ENCODE data around the gene RAB40B. TPM values are rescaled to one million over a fixed set of nuclear protein-coding genes. Genes with fewer than 3 reads are reported as not detected.

Gene RAB40B
- total and polyA plus RNA-seq, 2 of the 13 experiments (the other 11 are each of a cell fraction or from before 2014, with no cell fraction given) = 6.2 to 6.5 TPM

DNA sequence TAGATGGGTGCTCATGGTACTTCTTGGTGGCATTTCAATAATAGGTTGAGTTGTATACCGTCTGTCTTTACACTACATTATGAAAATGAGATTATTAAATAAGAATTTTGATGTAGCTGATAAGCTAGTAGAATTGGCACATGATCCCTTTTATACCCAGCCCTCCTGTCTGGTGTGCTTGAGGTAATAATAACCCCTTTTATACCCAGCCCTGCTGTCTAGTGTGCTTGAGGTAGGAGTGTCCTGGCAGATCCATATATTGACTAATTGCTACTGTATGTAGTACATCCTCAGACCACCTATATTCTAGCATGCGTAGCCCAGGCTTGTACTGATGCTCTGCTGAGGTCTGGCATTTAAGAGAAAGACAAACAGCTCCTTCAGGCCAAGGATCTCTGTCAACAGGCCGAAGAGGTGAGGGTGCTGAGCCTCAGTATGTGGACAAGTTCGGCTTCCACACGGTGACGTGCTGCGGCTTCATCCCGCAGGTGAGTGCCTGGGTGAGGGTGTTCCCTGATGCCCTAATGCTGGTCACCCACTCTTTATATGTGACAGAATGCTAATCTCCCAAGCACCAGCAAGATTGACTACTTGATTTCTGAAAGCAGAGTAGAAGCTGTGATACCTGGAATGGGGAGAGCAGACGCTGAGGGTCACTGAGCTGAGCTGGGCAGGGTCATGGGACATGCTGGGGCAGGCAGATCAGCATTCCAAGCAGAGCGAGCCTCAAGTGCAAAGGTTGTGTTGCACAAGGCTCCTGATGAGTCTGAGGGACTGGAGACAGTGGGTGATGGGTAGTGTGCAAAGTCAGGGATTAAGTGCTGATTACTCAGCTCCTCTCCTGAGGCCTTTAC is 42.6 kb upstream of the RAB40B start (continued):
- TF ChIP-seq, protein P1, sequence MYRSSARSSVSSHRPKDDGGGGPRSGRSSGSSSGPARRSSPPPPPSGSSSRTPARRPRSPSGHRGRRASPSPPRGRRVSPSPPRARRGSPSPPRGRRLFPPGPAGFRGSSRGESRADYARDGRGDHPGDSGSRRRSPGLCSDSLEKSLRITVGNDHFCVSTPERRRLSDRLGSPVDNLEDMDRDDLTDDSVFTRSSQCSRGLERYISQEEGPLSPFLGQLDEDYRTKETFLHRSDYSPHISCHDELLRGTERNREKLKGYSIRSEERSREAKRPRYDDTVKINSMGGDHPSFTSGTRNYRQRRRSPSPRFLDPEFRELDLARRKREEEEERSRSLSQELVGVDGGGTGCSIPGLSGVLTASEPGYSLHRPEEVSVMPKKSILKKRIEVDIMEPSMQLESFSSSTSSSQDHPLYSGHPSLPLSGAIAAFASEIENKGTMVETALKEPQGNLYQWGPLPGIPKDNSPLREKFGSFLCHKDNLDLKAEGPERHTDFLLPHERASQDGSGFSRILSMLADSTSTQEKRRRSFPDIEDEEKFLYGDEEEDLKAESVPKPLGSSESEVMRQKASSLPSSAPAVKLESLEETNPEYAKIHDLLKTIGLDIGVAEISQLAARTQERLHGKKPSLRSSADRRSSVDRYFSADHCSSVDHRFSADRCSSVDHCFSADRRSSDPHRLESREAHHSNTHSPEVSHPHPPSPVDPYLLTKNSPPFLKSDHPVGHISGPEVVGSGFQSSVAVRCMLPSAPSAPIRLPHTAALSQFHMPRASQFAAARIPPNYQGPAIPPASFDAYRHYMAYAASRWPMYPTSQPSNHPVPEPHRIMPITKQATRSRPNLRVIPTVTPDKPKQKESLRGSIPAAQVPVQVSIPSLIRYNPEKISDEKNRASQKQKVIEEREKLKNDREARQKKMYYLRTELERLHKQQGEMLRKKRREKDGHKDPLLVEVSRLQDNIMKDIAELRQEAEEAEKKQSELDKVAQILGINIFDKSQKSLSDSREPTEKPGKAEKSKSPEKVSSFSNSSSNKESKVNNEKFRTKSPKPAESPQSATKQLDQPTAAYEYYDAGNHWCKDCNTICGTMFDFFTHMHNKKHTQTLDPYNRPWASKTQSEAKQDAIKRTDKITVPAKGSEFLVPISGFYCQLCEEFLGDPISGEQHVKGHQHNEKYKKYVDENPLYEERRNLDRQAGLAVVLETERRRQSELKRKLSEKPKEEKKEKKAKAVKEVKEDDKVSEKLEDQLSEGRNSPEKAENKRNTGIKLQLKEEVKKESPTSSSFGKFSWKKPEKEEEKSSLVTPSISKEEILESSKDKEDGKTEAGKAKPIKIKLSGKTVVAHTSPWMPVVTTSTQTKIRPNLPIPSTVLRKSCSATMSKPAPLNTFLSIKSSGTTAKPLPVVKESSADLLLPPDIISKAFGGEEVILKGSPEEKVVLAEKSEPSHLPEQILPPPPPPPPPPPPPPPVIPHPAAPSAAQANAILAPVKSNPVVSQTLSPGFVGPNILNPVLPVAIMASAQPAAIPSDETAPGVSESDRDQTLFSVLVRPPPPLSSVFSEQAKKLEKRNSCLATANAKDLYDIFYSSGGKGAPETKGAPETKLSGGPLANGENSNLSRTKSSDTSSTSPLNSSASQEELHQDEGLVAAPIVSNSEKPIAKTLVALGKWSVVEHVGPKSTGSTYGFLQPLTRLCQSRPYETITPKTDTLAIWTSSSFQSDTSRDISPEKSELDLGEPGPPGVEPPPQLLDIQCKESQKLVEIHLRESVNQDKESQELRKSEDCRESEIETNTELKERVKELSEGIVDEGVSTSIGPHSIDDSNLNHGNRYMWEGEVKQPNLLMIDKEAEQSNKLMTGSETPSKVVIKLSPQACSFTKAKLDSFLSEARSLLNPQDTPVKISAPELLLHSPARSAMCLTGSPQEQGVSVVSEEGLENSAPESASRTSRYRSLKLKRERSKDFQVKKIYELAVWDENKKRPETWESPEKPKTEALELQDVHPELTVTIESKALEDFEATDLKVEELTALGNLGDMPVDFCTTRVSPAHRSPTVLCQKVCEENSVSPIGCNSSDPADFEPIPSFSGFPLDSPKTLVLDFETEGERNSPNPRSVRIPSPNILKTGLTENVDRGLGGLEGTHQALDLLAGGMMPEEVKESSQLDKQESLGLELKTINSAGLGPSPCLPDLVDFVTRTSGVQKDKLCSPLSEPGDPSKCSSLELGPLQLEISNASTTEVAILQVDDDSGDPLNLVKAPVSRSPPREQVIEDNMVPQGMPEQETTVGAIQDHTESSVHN (CRISPR knock-in tag; IDR thresholded peaks at IDR 0.05) = no peak
- peak; percentile 95 for TF ChIP-seq AHR (CRISPR knock-in tag; IDR thresholded peaks at IDR 0.05)
- TF ChIP-seq MTA3 (CRISPR knock-in tag; IDR thresholded peaks at IDR 0.05) = no peak
- TF ChIP-seq GATAD1 (CRISPR knock-in tag; IDR thresholded peaks at IDR 0.05) = peak; percentile 78
- TF ChIP-seq FIP1L1 (IDR thresholded peaks at IDR 0.05; ENCODE audit: borderline replicate concordance, insufficient read depth, low read depth, low read length) = no peak
- TF ChIP-seq ZNF629 (CRISPR knock-in tag; conservative IDR thresholded peaks at IDR 0.05) = no peak; the same call in 1 of the 2 replicates
- TF ChIP-seq, protein P2, sequence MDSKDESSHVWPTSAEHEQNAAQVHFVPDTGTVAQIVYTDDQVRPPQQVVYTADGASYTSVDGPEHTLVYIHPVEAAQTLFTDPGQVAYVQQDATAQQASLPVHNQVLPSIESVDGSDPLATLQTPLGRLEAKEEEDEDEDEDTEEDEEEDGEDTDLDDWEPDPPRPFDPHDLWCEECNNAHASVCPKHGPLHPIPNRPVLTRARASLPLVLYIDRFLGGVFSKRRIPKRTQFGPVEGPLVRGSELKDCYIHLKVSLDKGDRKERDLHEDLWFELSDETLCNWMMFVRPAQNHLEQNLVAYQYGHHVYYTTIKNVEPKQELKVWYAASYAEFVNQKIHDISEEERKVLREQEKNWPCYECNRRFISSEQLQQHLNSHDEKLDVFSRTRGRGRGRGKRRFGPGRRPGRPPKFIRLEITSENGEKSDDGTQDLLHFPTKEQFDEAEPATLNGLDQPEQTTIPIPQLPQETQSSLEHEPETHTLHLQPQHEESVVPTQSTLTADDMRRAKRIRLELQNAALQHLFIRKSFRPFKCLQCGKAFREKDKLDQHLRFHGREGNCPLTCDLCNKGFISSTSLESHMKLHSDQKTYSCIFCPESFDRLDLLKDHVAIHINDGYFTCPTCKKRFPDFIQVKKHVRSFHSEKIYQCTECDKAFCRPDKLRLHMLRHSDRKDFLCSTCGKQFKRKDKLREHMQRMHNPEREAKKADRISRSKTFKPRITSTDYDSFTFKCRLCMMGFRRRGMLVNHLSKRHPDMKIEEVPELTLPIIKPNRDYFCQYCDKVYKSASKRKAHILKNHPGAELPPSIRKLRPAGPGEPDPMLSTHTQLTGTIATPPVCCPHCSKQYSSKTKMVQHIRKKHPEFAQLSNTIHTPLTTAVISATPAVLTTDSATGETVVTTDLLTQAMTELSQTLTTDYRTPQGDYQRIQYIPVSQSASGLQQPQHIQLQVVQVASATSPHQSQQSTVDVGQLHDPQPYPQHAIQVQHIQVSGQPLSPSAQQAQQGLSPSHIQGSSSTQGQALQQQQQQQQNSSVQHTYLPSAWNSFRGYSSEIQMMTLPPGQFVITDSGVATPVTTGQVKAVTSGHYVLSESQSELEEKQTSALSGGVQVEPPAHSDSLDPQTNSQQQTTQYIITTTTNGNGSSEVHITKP (CRISPR knock-in tag; IDR thresholded peaks at IDR 0.05; ENCODE audit: low read depth) = no peak
- TF ChIP-seq CHD4 (IDR thresholded peaks at IDR 0.05; ENCODE audit: borderline replicate concordance, low read length) = peak; percentile 97
- peak; percentile 99 for TF ChIP-seq CEBPB (IDR thresholded peaks at IDR 0.05; ENCODE audit: borderline replicate concordance, low read depth, low read length)
- 0 out of 2 replicates have a peak, but pooled peaks have one; percentile 53 for TF ChIP-seq AKAP8 (CRISPR knock-in tag; IDR thresholded peaks at IDR 0.05)
- TF ChIP-seq, protein P3, sequence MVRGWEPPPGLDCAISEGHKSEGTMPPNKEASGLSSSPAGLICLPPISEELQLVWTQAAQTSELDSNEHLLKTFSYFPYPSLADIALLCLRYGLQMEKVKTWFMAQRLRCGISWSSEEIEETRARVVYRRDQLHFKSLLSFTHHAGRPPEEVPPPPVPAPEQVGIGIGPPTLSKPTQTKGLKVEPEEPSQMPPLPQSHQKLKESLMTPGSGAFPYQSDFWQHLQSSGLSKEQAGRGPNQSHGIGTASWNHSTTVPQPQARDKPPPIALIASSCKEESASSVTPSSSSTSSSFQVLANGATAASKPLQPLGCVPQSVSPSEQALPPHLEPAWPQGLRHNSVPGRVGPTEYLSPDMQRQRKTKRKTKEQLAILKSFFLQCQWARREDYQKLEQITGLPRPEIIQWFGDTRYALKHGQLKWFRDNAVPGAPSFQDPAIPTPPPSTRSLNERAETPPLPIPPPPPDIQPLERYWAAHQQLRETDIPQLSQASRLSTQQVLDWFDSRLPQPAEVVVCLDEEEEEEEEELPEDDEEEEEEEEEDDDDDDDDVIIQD (CRISPR knock-in tag; IDR thresholded peaks at IDR 0.05; ENCODE audit: low read depth) = peak; percentile 54; the same call in 1 of the 2 replicates
- peak; percentile 83 for TF ChIP-seq FOXO1 (CRISPR knock-in tag; IDR thresholded peaks at IDR 0.05)
